ENCODE data around the gene TAGLN2. TPM values are rescaled to one million over a fixed set of nuclear protein-coding genes. Genes with fewer than 3 reads are reported as not detected.

The TAGLN2 gene
- total and polyA plus RNA-seq, 10 of the 15 experiments (the other 5 are each of a cell fraction or from before 2014, with no cell fraction given), result 155 to 611 (median 363) TPM

DNA sequence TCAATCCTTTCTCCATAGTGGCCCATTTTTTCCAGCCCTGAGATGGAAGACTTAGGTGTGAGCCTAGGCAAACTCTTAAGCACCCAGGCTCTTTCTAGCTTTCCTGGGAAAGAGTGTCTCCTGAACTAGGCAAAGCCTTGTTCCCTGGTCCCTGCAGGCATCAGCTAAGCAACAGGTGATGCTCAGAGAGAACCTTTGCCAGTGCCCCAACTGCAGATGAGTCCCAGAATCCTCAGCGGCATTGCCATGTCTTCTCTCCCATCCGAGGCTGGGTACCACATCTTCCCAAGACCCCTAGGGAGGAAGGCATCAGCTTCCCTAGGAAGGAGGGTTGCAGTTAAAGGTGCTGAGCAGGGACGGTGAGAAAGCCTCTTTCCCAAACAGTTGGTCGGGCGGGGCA is 54.6 kb downstream of the TAGLN2 start:
- WGBS (ENCODE audit: insufficient coverage, insufficient replicate concordance, low lambda C conversion rate, missing lambda C conversion rate), result 55% methylated on average over 5 of the region's 5 CpGs

More for the DNA sequence above, 54.6 kb downstream of the TAGLN2 start:
- intact Hi-C loops (cut with micrococcal nuclease; ENCODE audit: unreplicated experiment), result no loop called here
- H3K9ac ChIP-seq (ENCODE audit: control insufficient read depth, insufficient read depth, low read length), result no peak overlapping the region
- ChIA-PET SMC1A (ENCODE audit: uncharacterized antibody, unreplicated experiment) (interaction anchor here (0.6 to 1.4 kb wide), 2 partner anchors 19 to 278 kb away, joined by 3 read pairs; no protein-coding TSS in a partner anchor), CTCF (interaction anchor here (1.6 kb wide), 1 partner anchor 71 kb away, joined by 4 read pairs; no protein-coding TSS in a partner anchor), POLR2A (no interaction called here), RAD21 (ENCODE audit: unreplicated experiment) (no interaction called here)
- no peak overlapping the region for H2AFZ ChIP-seq (ENCODE audit: control insufficient read depth, low read depth, low read length)
- no peak overlapping the region for H3K4me2 ChIP-seq (ENCODE audit: control insufficient read depth, insufficient read depth)
- FAIRE-seq (no peak), ATAC-seq (no peak), DNase-seq (ENCODE audit: low read depth, low spot score) (no peak)
- no TSS peak for BruUV-seq (replicated peaks)
- in situ Hi-C loops (cut with MboI), result no loop called here
- no peak overlapping the region for H3K4me3 ChIP-seq
- H3K27ac ChIP-seq (ENCODE audit: control insufficient read depth, insufficient read depth), result no peak overlapping the region
- no peaks in the 10 kb centered on the region for H3K9me3 ChIP-seq (replicated peaks; ENCODE audit: control insufficient read depth, insufficient read depth, low read length)
- no peaks in the 10 kb centered on the region; a peak in 2 of 4 replicates for H3K27me3 ChIP-seq (replicated peaks in 1 of 2; ENCODE audit: control insufficient read depth in 2 of 2, insufficient read depth in 2 of 2, low read length in 1 of 2)
- H3K4me1 ChIP-seq (ENCODE audit: control insufficient read depth, insufficient read depth, low read length), result no peaks in the 10 kb centered on the region
- no peaks in the 10 kb centered on the region for H4K20me1 ChIP-seq (ENCODE audit: control insufficient read depth, insufficient read depth)
- no peaks in the 10 kb centered on the region for H3K36me3 ChIP-seq (ENCODE audit: control insufficient read depth in 2 of 2, insufficient read depth in 2 of 2, low read length in 1 of 2)
- H3K79me2 ChIP-seq (ENCODE audit: control insufficient read depth, insufficient read depth, low read length), result no peaks in the 10 kb centered on the region
- TF ChIP-seq NRF1 (conservative IDR thresholded peaks at IDR 0.05; ENCODE audit: low read depth, low read length) (no peak), RB1 (IDR thresholded peaks at IDR 0.05; ENCODE audit: borderline replicate concordance) (no peak), CHD2 (IDR thresholded peaks at IDR 0.05; ENCODE audit: borderline replicate concordance, low read depth, low read length) (no peak), KLF5 (IDR thresholded peaks at IDR 0.05; ENCODE audit: partially characterized antibody) (no peak), SMAD1 (IDR thresholded peaks at IDR 0.05; ENCODE audit: low read depth, partially characterized antibody) (no peak), NKRF (conservative IDR thresholded peaks at IDR 0.05) (no peak), TAF1 (IDR thresholded peaks at IDR 0.05; ENCODE audit: borderline replicate concordance, low read depth, low read length) (no peak), NFYA (IDR thresholded peaks at IDR 0.05; ENCODE audit: borderline replicate concordance, low read depth, low read length) (no peak), CHD4 (IDR thresholded peaks at IDR 0.05) (no peak), RELB (IDR thresholded peaks at IDR 0.05; ENCODE audit: low read depth) (no peak), ZNF207 (IDR thresholded peaks at IDR 0.05; ENCODE audit: borderline replicate concordance) (no peak), MTA2 (IDR thresholded peaks at IDR 0.05; ENCODE audit: low read depth) (no peak), SPI1 (IDR thresholded peaks at IDR 0.05; ENCODE audit: borderline replicate concordance, insufficient read depth, low read depth, low read length) (no peak)
- TF ChIP-seq, protein P1, sequence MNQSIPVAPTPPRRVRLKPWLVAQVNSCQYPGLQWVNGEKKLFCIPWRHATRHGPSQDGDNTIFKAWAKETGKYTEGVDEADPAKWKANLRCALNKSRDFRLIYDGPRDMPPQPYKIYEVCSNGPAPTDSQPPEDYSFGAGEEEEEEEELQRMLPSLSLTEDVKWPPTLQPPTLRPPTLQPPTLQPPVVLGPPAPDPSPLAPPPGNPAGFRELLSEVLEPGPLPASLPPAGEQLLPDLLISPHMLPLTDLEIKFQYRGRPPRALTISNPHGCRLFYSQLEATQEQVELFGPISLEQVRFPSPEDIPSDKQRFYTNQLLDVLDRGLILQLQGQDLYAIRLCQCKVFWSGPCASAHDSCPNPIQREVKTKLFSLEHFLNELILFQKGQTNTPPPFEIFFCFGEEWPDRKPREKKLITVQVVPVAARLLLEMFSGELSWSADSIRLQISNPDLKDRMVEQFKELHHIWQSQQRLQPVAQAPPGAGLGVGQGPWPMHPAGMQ (IDR thresholded peaks at IDR 0.05; ENCODE audit: borderline replicate concordance), result no peak

Data from GM12878 (cell line).